ENCODE results near the gene EFNB2. TPM values are rescaled to one million over a fixed set of nuclear protein-coding genes. Genes with fewer than 3 reads are reported as not detected.
A peak's percentile ranks its signal among the peaks of the same experiment; 100 is the strongest.

EFNB2 gene
- total RNA-seq, 1 donor from 2014 or later, result 25.6 TPM

GRCh38 chr13:106455777-106456176 is 79.7 kb downstream of the EFNB2 start:
- H3K4me3 ChIP-seq (ENCODE audit: low read depth, low read length), result no peak overlapping the region
- TF ChIP-seq CTCF (conservative IDR thresholded peaks at IDR 0.05; ENCODE audit: low read depth, low read length), result no peak
- no peak for DNase-seq (ENCODE audit: low read depth)

- no peak for DNase-seq (ENCODE audit: low read depth)
- H3K4me3 ChIP-seq (ENCODE audit: low read depth, low read length), result no peak overlapping the region
- no peak for TF ChIP-seq CTCF (conservative IDR thresholded peaks at IDR 0.05; ENCODE audit: low read depth, low read length)
Measured at GRCh38 chr13:106455190-106455589, 80.3 kb downstream of the EFNB2 start.

- DNase-seq (ENCODE audit: low read depth), result no peak
- no peak for TF ChIP-seq CTCF (conservative IDR thresholded peaks at IDR 0.05; ENCODE audit: low read depth, low read length)
- H3K4me3 ChIP-seq (ENCODE audit: low read depth, low read length), result no peak overlapping the region
Measured at GRCh38 chr13:106453101-106453500, 82.4 kb downstream of the EFNB2 start.

GRCh38 chr13:106450991-106451390 is 84.5 kb downstream of the EFNB2 start:
- no peak for TF ChIP-seq CTCF (conservative IDR thresholded peaks at IDR 0.05; ENCODE audit: low read depth, low read length)
- DNase-seq (ENCODE audit: low read depth), result no peak
- H3K4me3 ChIP-seq (ENCODE audit: low read depth, low read length), result no peak overlapping the region

- no peak for TF ChIP-seq CTCF (conservative IDR thresholded peaks at IDR 0.05; ENCODE audit: low read depth, low read length)
- H3K4me3 ChIP-seq (ENCODE audit: low read depth, low read length), result no peak overlapping the region
- DNase-seq (ENCODE audit: low read depth), result no peak
Measured at GRCh38 chr13:106449096-106449495, 86.4 kb downstream of the EFNB2 start.

GRCh38 chr13:106445996-106446395 is 89.5 kb downstream of the EFNB2 start:
- no peak overlapping the region for H3K4me3 ChIP-seq (ENCODE audit: low read depth, low read length)
- no peak for TF ChIP-seq CTCF (conservative IDR thresholded peaks at IDR 0.05; ENCODE audit: low read depth, low read length)
- DNase-seq (ENCODE audit: low read depth), result peak; percentile 77

GRCh38 chr13:106443607-106444322 is 91.7 kb downstream of the EFNB2 start:
- DNase-seq (ENCODE audit: low read depth), result no peak
- no peak for TF ChIP-seq CTCF (conservative IDR thresholded peaks at IDR 0.05; ENCODE audit: low read depth, low read length)
- no peak overlapping the region for H3K4me3 ChIP-seq (ENCODE audit: low read depth, low read length)
